CD4-positive, alpha-beta T cell treated with Interleukin-6 at 100 ng/mL for 8 hours (primary cell): ENCODE results near the gene PPP1R1B.

Experiments used
- DNase-seq: peaks from one replicate; pipeline ENCODE4 v3.0.0-alpha.2; 2020; ENCODE audit warnings: mixed read lengths, low spot score

PPP1R1B gene

DNA sequence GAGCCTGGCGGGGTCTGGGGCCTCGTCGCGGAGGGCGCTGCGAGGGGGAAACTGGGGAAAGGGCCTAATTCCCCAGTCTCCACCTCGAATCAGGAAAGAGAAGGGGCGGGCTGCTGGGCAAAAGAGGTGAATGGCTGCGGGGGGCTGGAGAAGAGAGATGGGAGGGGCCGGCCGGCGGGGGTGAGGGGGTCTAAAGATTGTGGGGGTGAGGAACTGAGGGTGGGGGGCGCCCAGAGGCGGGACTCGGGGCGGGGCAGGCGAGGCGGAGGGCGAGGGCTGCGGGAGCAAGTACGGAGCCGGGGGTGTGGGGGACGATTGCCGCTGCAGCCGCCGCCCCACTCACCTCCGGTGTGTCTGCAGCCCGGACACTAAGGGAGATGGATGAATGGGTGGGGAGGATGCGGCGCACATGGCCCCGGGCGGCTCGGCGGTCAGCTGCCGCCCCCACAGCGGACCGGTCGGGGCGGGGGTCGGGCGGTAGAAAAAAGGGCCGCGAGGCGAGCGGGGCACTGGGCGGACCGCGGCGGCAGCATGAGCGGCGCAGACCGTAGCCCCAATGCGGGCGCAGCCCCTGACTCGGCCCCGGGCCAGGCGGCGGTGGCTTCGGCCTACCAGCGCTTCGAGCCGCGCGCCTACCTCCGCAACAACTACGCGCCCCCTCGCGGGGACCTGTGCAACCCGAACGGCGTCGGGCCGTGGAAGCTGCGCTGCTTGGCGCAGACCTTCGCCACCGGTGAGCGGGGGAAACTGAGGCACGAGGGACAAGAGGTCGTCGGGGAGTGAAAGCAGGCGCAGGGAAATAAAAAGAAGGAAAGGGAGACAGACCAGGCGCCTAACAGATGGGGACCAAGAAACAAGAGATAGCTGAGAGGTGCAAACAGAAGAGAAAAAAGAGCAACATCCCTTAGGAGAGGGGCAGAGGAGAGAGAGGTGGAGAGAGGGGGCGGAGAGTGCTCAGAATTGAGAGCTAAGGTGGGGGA lies 41.5 kb downstream of the PPP1R1B start, which contains the start of gene PNMT:
PNMT (plus strand) TSS at position 509 of the 980 bp plus-strand sequence; CDS start at position 532, 23 bp downstream.
- peak; percentile 70 for DNase-seq

- no peak for DNase-seq
Measured at GRCh38 chr17:39669897-39670735, 43.4 kb downstream of the PPP1R1B start.

GRCh38 chr17:39670746-39671145 lies 44.0 kb downstream of the PPP1R1B start:
- no peak for DNase-seq

GRCh38 chr17:39671651-39672521 lies 45.1 kb downstream of the PPP1R1B start:
- no peak for DNase-seq

DNA sequence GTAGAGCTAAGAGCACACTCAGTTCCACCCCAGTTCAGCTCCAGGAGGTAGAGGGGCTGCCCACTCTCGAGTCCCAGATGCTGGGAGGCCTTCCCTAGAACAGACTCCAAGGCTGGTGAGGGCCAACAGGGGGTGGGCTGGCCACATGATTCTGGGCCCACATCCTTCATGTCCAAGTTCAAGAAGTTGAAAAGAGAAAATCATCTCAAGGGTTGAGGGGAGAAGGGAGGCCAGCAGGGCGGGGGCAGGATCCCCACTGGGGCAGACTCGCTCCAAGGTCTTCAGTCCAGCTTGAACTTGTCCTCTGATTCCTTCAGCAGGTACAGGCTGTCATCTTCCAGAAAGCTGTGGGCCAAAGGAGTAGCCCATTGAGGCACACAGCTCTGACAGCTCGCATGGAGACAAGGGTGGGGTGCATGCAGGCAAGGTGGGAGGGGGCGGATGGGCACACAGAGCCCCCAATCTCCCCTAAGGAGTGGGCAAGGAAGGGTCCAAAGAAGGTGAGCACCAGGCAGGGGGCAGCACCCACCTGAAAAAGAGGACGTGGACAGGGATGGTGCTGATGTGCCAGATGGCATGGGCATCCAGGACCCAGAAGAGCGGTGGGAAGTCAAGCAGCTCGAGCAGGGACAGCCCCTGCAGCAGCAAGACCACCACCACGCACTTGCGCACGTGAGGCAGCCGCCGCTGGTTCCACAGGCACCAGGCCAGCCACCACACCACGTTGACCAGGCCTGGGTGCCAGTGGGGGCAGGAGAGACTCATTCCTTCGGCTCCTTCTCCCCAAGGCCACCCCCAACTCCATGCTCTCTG lies 46.0 kb downstream of the PPP1R1B start:
- DNase-seq, result no peak

DNA sequence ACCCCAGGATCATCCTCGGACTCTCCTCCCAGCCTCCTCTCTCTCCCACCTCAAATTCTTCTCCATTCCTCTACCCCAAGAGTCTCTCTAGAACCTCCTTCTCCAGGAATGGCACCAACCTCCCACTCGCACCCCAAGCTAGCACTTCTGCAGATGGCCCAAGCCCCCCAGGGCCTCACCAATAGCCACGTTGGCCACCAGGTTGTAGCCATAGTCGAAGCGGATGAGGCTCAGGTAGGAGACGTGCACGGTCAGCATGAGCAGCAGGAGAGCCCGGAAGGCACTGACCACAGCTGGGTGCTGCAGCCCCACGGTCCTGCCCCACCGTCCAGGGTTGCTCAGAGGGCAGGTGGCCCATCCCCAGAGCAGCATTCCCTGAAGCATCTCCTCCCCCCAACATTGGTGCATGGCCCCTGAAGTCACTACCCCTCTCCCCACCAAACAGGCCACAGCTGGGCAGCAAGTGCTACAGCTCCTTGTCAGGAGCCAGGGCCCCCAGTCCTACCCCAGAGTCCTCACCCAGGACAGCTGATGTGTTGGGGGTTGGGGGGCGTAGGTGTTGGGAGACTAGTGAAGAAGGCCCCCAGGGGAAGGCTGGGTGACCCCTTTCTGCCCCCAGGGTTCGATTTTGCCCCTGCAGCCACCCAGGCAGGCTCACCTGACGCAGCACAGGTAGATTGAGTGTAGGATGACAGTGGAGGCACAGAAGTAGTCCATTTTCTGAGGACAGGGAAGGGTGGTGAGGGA lies 46.8 kb downstream of the PPP1R1B start:
- DNase-seq, result no peak

DNA sequence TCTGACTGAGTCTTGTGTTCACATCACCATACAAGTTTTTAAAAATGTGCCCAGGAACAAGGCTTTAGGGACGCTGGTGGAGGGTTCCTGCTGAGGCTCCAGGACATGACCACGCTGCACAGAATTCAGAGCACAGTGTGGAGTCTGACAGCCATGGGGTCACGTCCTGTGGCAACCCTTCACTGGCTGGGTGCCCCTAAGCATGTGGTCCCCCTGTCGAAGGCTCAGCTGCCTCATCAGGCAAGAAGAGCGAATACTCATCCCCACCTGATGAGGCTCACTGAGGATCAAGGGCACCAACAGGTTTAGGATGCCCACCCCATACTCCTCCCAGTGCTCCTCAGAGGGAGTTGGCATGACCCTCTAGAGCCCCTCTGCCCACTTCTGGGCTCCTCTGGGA lies 47.4 kb downstream of the PPP1R1B start:
- DNase-seq, result no peak

DNA sequence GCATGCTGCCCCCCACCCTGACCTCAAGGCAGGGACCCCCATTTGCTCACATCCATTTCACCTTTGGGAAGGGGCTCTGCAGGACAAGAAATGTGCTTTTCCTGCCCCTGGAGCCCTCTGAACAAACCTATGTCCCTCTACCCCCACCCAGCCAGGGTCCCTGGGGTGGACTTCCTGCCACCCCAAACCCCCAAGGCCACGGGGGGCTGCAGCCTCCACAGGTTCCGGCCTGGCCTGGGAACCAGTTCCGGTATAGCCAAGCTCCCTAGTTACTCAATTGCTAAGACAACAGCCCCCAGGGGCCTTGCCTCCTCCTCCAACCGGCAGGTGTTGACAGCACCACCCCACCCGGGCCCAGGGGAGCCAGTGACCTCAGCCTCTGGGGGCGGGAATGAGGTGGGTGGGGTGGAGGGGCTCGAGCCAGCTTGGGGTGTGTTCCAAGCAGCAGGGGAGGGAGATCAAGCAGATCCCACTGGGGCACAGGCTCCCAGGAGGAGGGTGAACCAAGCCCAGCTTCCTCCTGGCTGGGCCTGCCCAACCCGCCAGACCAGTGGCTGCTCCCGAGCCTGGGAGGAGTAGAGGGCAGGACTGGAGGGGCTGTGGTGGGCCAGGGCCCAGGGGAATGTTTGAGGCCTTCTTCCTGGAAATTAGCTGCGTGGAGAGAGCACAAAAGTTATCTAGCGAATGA lies 48.1 kb downstream of the PPP1R1B start:
- DNase-seq, result no peak

- DNase-seq, result no peak
Measured at GRCh38 chr17:39675390-39676082, 48.8 kb downstream of the PPP1R1B start.

- peak; percentile 63 for DNase-seq
Measured at GRCh38 chr17:39676198-39676819, 49.6 kb downstream of the PPP1R1B start.

- no peak for DNase-seq
Measured at GRCh38 chr17:39677072-39677471, 50.3 kb downstream of the PPP1R1B start.

DNA sequence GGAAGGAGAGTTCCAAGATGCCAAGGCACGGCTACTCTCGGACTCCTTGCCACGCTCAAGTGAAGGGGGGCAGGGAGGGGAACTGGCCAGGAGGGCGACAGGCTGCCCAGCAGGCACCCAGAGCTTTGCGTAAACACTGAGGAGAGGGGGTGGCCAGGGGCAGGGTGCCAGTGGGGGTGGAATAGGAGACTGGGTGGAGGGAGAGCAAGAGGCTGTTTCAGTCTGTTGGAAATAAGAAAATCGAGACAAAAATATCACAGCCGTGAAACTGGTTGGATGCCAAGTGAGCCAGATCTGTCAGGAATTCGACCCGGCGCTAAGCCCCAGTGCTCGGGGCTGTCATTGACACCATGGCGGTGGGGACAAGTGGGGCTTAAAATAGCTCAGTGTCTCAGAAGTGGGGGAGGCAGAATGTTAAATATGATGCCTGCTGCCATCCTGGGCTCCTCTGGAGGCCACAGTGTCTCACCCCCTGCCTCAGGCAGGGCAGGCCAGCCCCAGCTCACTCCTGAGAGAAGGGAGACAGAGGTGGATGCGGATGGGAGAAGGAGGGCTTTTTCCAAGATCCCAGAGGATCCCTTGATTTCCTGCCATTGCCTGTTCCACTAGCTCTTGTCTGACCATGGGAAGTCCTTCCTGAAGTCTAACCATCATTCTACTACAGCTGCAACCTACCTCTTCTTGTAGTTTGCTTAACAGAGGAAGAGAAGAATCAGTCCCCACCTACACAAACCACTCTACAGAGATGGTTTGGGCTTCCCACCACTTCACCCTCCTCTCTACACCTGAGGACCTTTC lies 51.0 kb downstream of the PPP1R1B start:
- no peak for DNase-seq

- no peak for DNase-seq
Measured at GRCh38 chr17:39678340-39679116, 51.8 kb downstream of the PPP1R1B start.

DNA sequence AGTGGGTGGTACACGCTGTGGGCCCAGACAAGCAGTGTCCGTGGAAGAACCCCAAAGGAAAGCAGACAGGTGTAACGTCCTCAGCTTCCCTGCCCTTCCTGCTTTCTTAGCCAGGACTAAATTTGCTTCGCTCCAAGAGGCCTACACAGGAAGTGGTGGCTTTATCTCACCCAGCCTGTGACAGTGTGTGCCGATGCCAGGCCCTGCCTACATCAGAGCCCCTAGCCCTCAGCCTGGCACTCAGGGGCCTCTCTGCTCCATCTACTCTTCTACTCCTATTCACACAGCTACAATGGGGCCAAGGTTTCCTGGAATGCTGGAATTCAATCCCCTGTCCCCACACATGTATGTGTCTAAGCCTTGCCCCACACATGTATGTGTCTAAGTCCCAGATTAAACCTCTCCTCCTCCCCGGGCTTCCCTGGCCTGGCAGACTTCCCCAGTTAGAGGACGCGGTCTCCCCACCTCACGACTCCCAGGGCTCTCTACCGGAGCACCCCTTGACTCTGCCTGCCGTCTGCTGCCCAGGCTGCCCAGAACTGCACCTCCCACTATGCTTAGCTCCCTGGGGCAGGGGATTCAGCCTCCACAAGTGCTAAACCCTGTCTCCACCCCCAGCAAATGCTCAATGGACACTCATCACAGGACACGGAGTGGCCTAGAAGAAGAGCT lies 52.9 kb downstream of the PPP1R1B start:
- DNase-seq, result peak; percentile 59

DNA sequence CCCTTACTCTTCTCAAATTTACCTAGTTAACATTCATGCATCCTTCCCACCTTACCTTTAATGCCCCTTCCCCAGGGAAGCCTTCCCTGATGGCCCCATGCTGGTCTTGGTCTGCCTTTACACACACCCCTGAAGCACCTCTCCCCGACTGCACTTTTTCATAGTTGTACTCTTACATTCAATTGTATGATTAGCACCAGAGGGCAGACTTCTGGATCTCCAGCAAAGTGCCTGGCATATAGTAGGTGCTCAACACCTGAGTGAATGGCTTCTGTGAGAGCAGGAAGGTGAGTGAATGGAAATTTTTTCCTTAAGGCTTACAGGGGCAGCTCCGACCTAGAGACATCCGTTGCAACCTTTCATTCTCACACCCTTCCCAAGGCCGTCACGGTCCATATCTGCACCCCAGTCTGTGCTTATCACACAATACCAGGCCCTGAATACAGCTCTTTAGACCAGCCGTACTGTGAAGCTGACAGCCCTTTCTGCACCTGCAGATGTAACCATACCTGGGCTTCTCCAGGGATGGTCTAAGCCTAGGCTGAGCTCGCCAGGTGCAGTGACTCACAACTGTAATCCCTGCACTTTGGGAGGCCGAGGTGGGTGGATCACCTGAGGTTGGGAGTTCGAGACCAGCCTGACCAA lies 56.7 kb downstream of the PPP1R1B start:
- no peak for DNase-seq
